Sciatic nerve (tissue), 2 donors: ENCODE results near the gene TSPEAR. TPM values are rescaled to one million over a fixed set of nuclear protein-coding genes. Genes with fewer than 3 reads are reported as not detected.
A peak's percentile ranks its signal among the peaks of the same experiment; 100 is the strongest.

ENCODE experiments used
- ATAC-seq: fragments of 200-7000 bp; cut with Tn5 transposase; one replicate; pipeline ENCODE4 v1.9.1; 2020; ENCODE audit warnings: mild to moderate bottlenecking, moderate library complexity
- DNase-seq: peaks from one replicate; pipeline ENCODE4 v3.0.0-alpha.2; 2020; ENCODE audit warnings: low spot score
- intact Hi-C: fragments of 100-400 bp; cut with DNase I; formaldehyde crosslinking; loops from one replicate; pipeline ENCODE4 v1.14.2; 2022
- total RNA-seq: library from RNA; stranded (reverse); fragmentation: NEBNext Ultra II Directional; extraction: Animal tissue kit (Norgen Biotek cat#: 25700); gene quantifications from one replicate; pipeline ENCODE4 v1.2.1, GENCODE V29; 2021
- donor health status: DM: no; HTN: no; CAD: no.
- donor health status: DM: no; HTN: no; CAD: no.

The TSPEAR gene
- total RNA-seq, 1 donor from 2014 or later: not detected

GRCh38 chr21:44463724-44464123 lies 247.6 kb downstream of the TSPEAR start:
- intact Hi-C loops: no loop called here
- no peak for ATAC-seq
- DNase-seq: peak; percentile 55

- intact Hi-C loops: no loop called here
- peak; percentile 41 for DNase-seq
Observed at GRCh38 chr21:44462834-44463200, 248.6 kb downstream of the TSPEAR start.

GRCh38 chr21:44462086-44462833 lies 249.1 kb downstream of the TSPEAR start:
- DNase-seq: no peak
- intact Hi-C loops: no loop called here
- ATAC-seq: no peak

More at GRCh38 chr21:44462834-44463200, 248.6 kb downstream of the TSPEAR start:
- ATAC-seq: no peak

- intact Hi-C loops: no loop called here
- DNase-seq (no peak), ATAC-seq (peak; percentile 50)
Observed at GRCh38 chr21:44461464-44462001, 249.8 kb downstream of the TSPEAR start.

- DNase-seq (no peak), ATAC-seq (no peak)
- intact Hi-C loops: no loop called here
Observed at GRCh38 chr21:44461005-44461404, 250.4 kb downstream of the TSPEAR start.

GRCh38 chr21:44460441-44460755 lies 251.0 kb downstream of the TSPEAR start:
- no peak for ATAC-seq
- intact Hi-C loops: no loop called here
- DNase-seq: no peak

- ATAC-seq: no peak
- no peak for DNase-seq
- intact Hi-C loops: no loop called here
Observed at GRCh38 chr21:44459712-44460440, 251.5 kb downstream of the TSPEAR start.

GRCh38 chr21:44458971-44459711 lies 252.2 kb downstream of the TSPEAR start:
- no peak for ATAC-seq
- DNase-seq: no peak
- intact Hi-C loops: no loop called here

GRCh38 chr21:44456915-44457736 lies 254.2 kb downstream of the TSPEAR start:
- intact Hi-C loops: no loop called here
- ATAC-seq (no peak), DNase-seq (no peak)

- intact Hi-C loops: no loop called here
- ATAC-seq (no peak), DNase-seq (no peak)
Observed at GRCh38 chr21:44456214-44456914, 255.0 kb downstream of the TSPEAR start.

GRCh38 chr21:44455524-44456213 lies 255.7 kb downstream of the TSPEAR start:
- DNase-seq: peak; percentile 62
- intact Hi-C loops: no loop called here
- ATAC-seq: peak; percentile 40

GRCh38 chr21:44454747-44455523 lies 256.4 kb downstream of the TSPEAR start, which contains the start of gene LRRC3:
Gene LRRC3 (plus strand): TSS chr21:44455510. CDS start chr21:44456645, 1,135 bp downstream.
- intact Hi-C loops: no loop called here
- peak; percentile 90 for ATAC-seq
- peak; percentile 92 for DNase-seq

- intact Hi-C loops: no loop called here
- ATAC-seq (no peak), DNase-seq (peak; percentile 9)
Observed at GRCh38 chr21:44454058-44454457, 257.3 kb downstream of the TSPEAR start.

GRCh38 chr21:44453120-44453519 lies 258.3 kb downstream of the TSPEAR start:
- ATAC-seq: no peak
- DNase-seq: no peak
- intact Hi-C loops: no loop called here

- DNase-seq: peak; percentile 22
- ATAC-seq: no peak
- intact Hi-C loops: no loop called here
Observed at GRCh38 chr21:44450999-44451398, 260.4 kb downstream of the TSPEAR start.

- peak; percentile 44 for DNase-seq
- intact Hi-C loops: no loop called here
- no peak for ATAC-seq
Observed at GRCh38 chr21:44450402-44450801, 261.0 kb downstream of the TSPEAR start.
